Adrenal gland (tissue), 12 donors: ENCODE measurements around the gene FARP1. TPM values are rescaled to one million over a fixed set of nuclear protein-coding genes. Genes with fewer than 3 reads are reported as not detected.

Source experiments
- DNase-seq, 7 donors: peaks; one replicate each; pipeline ENCODE4 v3.0.0-alpha.2; 2019 to 2020
- H3K27ac ChIP-seq, 5 donors: fragments of 200-600 bp; sonication (generic) in 4 of 5; 1 replicate in 3 of 5; 2 replicates in 2 of 5; pipeline versions ENCODE4 v1.5.1 to v1.8.0; 2016 to 2020; ENCODE audit warnings: mild to moderate bottlenecking in 1 of 5
- H3K27me3 ChIP-seq: fragments of 200-600 bp; 2 replicates; pipeline ENCODE4 v1.8.0; 2021
- H3K36me3 ChIP-seq, 2 donors: fragments of 200-600 bp; replicated peaks in 1 of 2; 1 replicate in 1 of 2; 2 replicates in 1 of 2; pipeline versions ENCODE4 v1.5.1 to v1.8.0; 2018 to 2022
- H3K4me1 ChIP-seq, 2 donors: fragments of 200-600 bp; replicated peaks in 1 of 2; 1 replicate in 1 of 2; 2 replicates in 1 of 2; pipeline versions ENCODE4 v1.5.1 to v1.8.0; 2018 to 2021
- H3K4me3 ChIP-seq, 4 donors: fragments of 200-600 bp; sonication (generic) in 3 of 4; one replicate each; pipeline ENCODE4 v1.5.1; 2016 to 2018
- H3K9me3 ChIP-seq, 3 donors: fragments of 200-600 bp; sonication (generic) in 1 of 3; replicated peaks in 1 of 3; 1 replicate in 2 of 3; 2 replicates in 1 of 3; pipeline versions ENCODE4 v1.5.1 to v1.8.0; 2016 to 2021
- POLR2A ChIP-seq, 2 donors: fragments of 450-650 bp; IDR thresholded peaks; one replicate each; pipeline ENCODE4 v1.6.1; 2017; ENCODE audit warnings: antibody characterized with exemption in 2 of 2, mild to moderate bottlenecking in 2 of 2, moderate library complexity in 1 of 2
- WGBS, 4 donors: extraction: QIAGEN DNeasy Blood & Tissue Kit in 2 of 4; methylation state at CpG; one replicate each; pipeline versions ENCODE4 v1.1.5 to v1.1.7; 2013 to 2017; 5-methylcytosine and 5-hydroxymethylcytosine counted together
- intact Hi-C, 2 donors: fragments of 100-400 bp; cut with DNase I; formaldehyde crosslinking; loops; one replicate each; pipeline versions ENCODE4 v1.14.1 to v1.15.0; 2022 to 2023
- polyA plus RNA-seq, 3 donors: library from polyadenylated mRNA; stranded (reverse); fragments of 200-250 nt in 2 of 3; fragments of 350-450 nt in 1 of 3; fragmentation: Illumina TruSeq in 1 of 3; extraction: RNeasy Lipid Tissue Mini Kit (QIAGEN cat#74804) in 1 of 3; gene quantifications; one replicate each; pipeline ENCODE4 v1.2.3, GENCODE V29; 2013 to 2014
- total RNA-seq, 9 donors: library from RNA; depleted of rRNA in 4 of 9; stranded (reverse); fragments of >200 nt in 4 of 9; fragments of 120-200 nt in 1 of 9; fragmentation: NEBNext Ultra II Directional in 1 of 9; extraction: Animal tissue kit (Norgen Biotek cat#: 25700) in 1 of 9; gene quantifications; one replicate each; pipeline versions ENCODE4 v1.1.0 to v1.2.4, GENCODE V29; 2013 to 2023
- TF ChIP-seq, protein P1 (sequence below), 6 experiments: fragments of 450-650 bp in 4 of 6; fragments of 200-600 bp in 2 of 6; sonication (generic) in 1 of 6; IDR thresholded peaks; 1 replicate in 5 of 6; 2 replicates in 1 of 6; pipeline versions ENCODE4 v1.5.1 to v1.8.0; 2016 to 2021; ENCODE audit warnings: antibody characterized with exemption in 6 of 6, mild to moderate bottlenecking in 2 of 6, moderate library complexity in 1 of 6
- donor health status: healthy with polysubstance abuse.
- donor health status: Bipolar disorder and iron deficiency.
- donor health status: DM: yes; HTN: yes; CAD: no.
- donor health status: DM: no; HTN: no; CAD: no.
- donor health status: DM: no; HTN: no; CAD: no.
- donor health status: DM: yes; HTN: yes; CAD: no.

Gene FARP1
- total and polyA plus RNA-seq, 12 donors, result 27.1 to 304 (median 71.6) TPM

GRCh38 chr13:98365302-98365701, 222.4 kb downstream of the FARP1 start:
- no peak for TF ChIP-seq POLR2A (IDR thresholded peaks at IDR 0.05)
- TF ChIP-seq, protein P1, sequence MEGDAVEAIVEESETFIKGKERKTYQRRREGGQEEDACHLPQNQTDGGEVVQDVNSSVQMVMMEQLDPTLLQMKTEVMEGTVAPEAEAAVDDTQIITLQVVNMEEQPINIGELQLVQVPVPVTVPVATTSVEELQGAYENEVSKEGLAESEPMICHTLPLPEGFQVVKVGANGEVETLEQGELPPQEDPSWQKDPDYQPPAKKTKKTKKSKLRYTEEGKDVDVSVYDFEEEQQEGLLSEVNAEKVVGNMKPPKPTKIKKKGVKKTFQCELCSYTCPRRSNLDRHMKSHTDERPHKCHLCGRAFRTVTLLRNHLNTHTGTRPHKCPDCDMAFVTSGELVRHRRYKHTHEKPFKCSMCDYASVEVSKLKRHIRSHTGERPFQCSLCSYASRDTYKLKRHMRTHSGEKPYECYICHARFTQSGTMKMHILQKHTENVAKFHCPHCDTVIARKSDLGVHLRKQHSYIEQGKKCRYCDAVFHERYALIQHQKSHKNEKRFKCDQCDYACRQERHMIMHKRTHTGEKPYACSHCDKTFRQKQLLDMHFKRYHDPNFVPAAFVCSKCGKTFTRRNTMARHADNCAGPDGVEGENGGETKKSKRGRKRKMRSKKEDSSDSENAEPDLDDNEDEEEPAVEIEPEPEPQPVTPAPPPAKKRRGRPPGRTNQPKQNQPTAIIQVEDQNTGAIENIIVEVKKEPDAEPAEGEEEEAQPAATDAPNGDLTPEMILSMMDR (IDR thresholded peaks at IDR 0.05), result no peak
- intact Hi-C loops, result no loop called here
- H3K36me3 ChIP-seq, result no peaks in the 10 kb centered on the region
- 84 to 95% (median 86%) methylated on average over 3 of the region's 3 CpGs for WGBS, 4 donors
- H3K4me1 ChIP-seq, result no peaks in the 10 kb centered on the region
- H3K27ac ChIP-seq, result no peak overlapping the region
- no peak for DNase-seq
- no peaks in the 10 kb centered on the region for H3K27me3 ChIP-seq
- H3K9me3 ChIP-seq, result no peaks in the 10 kb centered on the region
- H3K4me3 ChIP-seq, result no peak overlapping the region

GRCh38 chr13:98366010-98366409, 223.1 kb downstream of the FARP1 start:
- no peaks in the 10 kb centered on the region for H3K9me3 ChIP-seq
- no peak for DNase-seq
- no peak overlapping the region for H3K27ac ChIP-seq
- H3K4me1 ChIP-seq, result no peaks in the 10 kb centered on the region
- H3K4me3 ChIP-seq, result no peak overlapping the region
- TF ChIP-seq, protein P1 (IDR thresholded peaks at IDR 0.05), result no peak
- TF ChIP-seq POLR2A (IDR thresholded peaks at IDR 0.05), result no peak
- 89 to 99% (median 95%) methylated on average over 2 of the region's 2 CpGs for WGBS, 4 donors
- H3K27me3 ChIP-seq, result no peaks in the 10 kb centered on the region
- intact Hi-C loops, result no loop called here
- H3K36me3 ChIP-seq, result no peaks in the 10 kb centered on the region

- no peaks in the 10 kb centered on the region for H3K27me3 ChIP-seq
- intact Hi-C loops, result no loop called here
Measured at GRCh38 chr13:98366443-98366842, 223.5 kb downstream of the FARP1 start.

GRCh38 chr13:98366959-98367358, 224.1 kb downstream of the FARP1 start:
- H3K4me3 ChIP-seq, result no peak overlapping the region

More at GRCh38 chr13:98366443-98366842, 223.5 kb downstream of the FARP1 start:
- Histone ChIP-seq H3K36me3 (no peaks in the 10 kb centered on the region), H3K4me3 (no peak overlapping the region), H3K9me3 (no peaks in the 10 kb centered on the region), H3K4me1 (no peaks in the 10 kb centered on the region), H3K27ac (no peak overlapping the region)
- 95 to 100% (median 96%) methylated on average over 4 to 7 of the region's 7 CpGs for WGBS, 4 donors
- TF ChIP-seq POLR2A (IDR thresholded peaks at IDR 0.05), result no peak
- TF ChIP-seq, protein P1 (IDR thresholded peaks at IDR 0.05), result no peak
- DNase-seq, result no peak

More at GRCh38 chr13:98366959-98367358, 224.1 kb downstream of the FARP1 start:
- H3K27ac ChIP-seq, result no peak overlapping the region
- no peak for DNase-seq
- intact Hi-C loops, result no loop called here
- no peaks in the 10 kb centered on the region for H3K4me1 ChIP-seq
- no peak for TF ChIP-seq POLR2A (IDR thresholded peaks at IDR 0.05)
- TF ChIP-seq, protein P1 (IDR thresholded peaks at IDR 0.05), result no peak
- H3K27me3 ChIP-seq, result no peaks in the 10 kb centered on the region
- no peaks in the 10 kb centered on the region for H3K9me3 ChIP-seq
- no peaks in the 10 kb centered on the region for H3K36me3 ChIP-seq
- WGBS, 4 donors, result 89 to 100% (median 97%) methylated on average over 3 to 4 of the region's 4 CpGs
